Esophagus squamous epithelium (tissue), 5 donors: ENCODE measurements around the gene C1orf50. TPM values are rescaled to one million over a fixed set of nuclear protein-coding genes. Genes with fewer than 3 reads are reported as not detected.
A peak's percentile ranks its signal among the peaks of the same experiment; 100 is the strongest.

ENCODE experiments used
- DNase-seq: peaks from one replicate; lab custom pipeline; 2025; lab: John Stamatoyannopoulos, UW
- H3K27ac ChIP-seq, 4 donors: fragments of 200-600 bp; sonication (generic); one replicate each; pipeline ENCODE4 v1.5.1; 2016 to 2019; ENCODE audit warnings: mild to moderate bottlenecking in 1 of 4
- H3K27me3 ChIP-seq, 4 donors: fragments of 200-600 bp; sonication (generic); 1 replicate in 3 of 4; 2 replicates in 1 of 4; pipeline versions ENCODE4 v1.5.1 to v1.6.0; 2017 to 2021; ENCODE audit warnings: antibody characterized with exemption in 1 of 4
- H3K36me3 ChIP-seq, 3 donors: fragments of 200-600 bp; sonication (generic); one replicate each; pipeline ENCODE4 v1.5.1; 2016 to 2019
- H3K4me1 ChIP-seq, 3 donors: fragments of 200-600 bp; sonication (generic); one replicate each; pipeline ENCODE4 v1.5.1; 2017 to 2019
- H3K4me3 ChIP-seq, 4 donors: fragments of 200-600 bp; sonication (generic); 1 replicate in 3 of 4; 2 replicates in 1 of 4; pipeline ENCODE4 v1.5.1; 2016 to 2019; ENCODE audit warnings: mild to moderate bottlenecking in 2 of 4, moderate library complexity in 1 of 4
- H3K9me3 ChIP-seq, 3 donors: fragments of 200-600 bp; sonication (generic); one replicate each; pipeline ENCODE4 v1.5.1; 2016 to 2019
- POLR2A ChIP-seq, 4 donors: fragments of 450-650 bp; IDR thresholded peaks; one replicate each; pipeline ENCODE4 v1.6.1; 2017; ENCODE audit warnings: antibody characterized with exemption in 4 of 4, mild to moderate bottlenecking in 4 of 4, moderate library complexity in 3 of 4
- WGBS, 2 donors: methylation state at CpG; one replicate each; pipeline ENCODE4 v1.1.5; 2018; 5-methylcytosine and 5-hydroxymethylcytosine counted together
- intact Hi-C: fragments of 100-400 bp; cut with DNase I; formaldehyde crosslinking; loops from one replicate; pipeline ENCODE4 v1.15.0; 2022
- total RNA-seq, 4 donors: library from RNA; depleted of rRNA; stranded (reverse); fragments of >200 nt; gene quantifications; one replicate each; pipeline ENCODE4 v1.1.0, GENCODE V29; 2016
- TF ChIP-seq, protein P1 (sequence below), 6 experiments: fragments of 450-650 bp in 4 of 6; fragments of 200-600 bp in 2 of 6; sonication (generic) in 2 of 6; IDR thresholded peaks; one replicate each; pipeline ENCODE4 v1.5.1; 2016 to 2019; ENCODE audit warnings: antibody characterized with exemption in 6 of 6, mild to moderate bottlenecking in 4 of 6, moderate library complexity in 4 of 6
- donor health status: DM: yes; HTN: yes; CAD: no.

Gene C1orf50
- total RNA-seq, 4 donors from 2014 or later: 1.5 to 15.4 (median 3.8) TPM

DNA sequence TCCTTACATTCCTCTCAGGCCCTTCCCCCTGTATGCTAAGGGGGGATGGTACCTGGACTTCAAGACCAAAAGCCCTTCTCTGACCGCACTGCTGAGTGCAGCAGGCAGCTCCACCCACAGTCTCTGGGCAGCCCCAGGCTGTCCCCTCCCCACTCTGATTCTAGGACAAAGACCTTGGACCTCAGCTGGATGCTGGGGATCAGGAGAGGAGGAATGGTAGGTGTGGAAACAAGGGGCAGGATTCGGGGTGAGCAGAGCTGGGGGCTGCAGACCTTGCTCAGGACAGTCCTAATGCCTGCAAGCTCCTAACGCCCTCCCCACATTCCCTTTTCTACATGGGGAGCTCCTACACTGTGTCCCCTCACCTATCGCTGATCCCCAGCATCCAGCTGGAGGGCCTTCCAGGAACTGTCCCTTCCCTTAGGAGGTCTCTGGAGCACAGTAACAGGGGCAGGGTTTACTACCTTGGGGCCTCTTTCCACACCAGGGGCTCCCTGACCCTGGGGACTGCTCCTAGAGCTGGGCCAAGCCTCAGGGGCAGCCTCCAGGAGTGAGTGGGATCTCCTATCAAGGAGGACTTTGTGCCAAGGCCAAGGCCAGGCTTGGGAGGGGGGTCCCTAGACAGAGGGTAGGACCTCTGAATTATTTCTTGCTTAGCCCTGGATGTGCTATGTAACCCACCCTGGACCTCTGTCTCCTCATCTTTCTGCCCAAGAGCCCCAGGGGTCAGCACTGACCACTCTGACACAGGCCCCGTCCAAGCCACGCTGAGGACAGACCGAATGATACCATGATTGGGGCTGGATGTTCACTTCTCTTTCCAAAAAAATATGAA lies 32.6 kb upstream of the C1orf50 start:
- H3K4me1 ChIP-seq: peaks cover 8 to 27% (median 22%) of the 10 kb centered on the region in 3 donors
- intact Hi-C loops: no loop called here
- no peaks in the 10 kb centered on the region for H3K27me3 ChIP-seq
- no peak for TF ChIP-seq POLR2A (IDR thresholded peaks at IDR 0.05)
- TF ChIP-seq, protein P1, sequence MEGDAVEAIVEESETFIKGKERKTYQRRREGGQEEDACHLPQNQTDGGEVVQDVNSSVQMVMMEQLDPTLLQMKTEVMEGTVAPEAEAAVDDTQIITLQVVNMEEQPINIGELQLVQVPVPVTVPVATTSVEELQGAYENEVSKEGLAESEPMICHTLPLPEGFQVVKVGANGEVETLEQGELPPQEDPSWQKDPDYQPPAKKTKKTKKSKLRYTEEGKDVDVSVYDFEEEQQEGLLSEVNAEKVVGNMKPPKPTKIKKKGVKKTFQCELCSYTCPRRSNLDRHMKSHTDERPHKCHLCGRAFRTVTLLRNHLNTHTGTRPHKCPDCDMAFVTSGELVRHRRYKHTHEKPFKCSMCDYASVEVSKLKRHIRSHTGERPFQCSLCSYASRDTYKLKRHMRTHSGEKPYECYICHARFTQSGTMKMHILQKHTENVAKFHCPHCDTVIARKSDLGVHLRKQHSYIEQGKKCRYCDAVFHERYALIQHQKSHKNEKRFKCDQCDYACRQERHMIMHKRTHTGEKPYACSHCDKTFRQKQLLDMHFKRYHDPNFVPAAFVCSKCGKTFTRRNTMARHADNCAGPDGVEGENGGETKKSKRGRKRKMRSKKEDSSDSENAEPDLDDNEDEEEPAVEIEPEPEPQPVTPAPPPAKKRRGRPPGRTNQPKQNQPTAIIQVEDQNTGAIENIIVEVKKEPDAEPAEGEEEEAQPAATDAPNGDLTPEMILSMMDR (IDR thresholded peaks at IDR 0.05): no peak
- H3K4me3 ChIP-seq: no peak overlapping the region
- H3K9me3 ChIP-seq: no peaks in the 10 kb centered on the region
- H3K36me3 ChIP-seq: no peaks in the 10 kb centered on the region
- DNase-seq: no peak
- 83 to 86% methylated on average over 6 to 7 of the region's 7 CpGs for WGBS, 2 donors
- no peak overlapping the region for H3K27ac ChIP-seq

DNA sequence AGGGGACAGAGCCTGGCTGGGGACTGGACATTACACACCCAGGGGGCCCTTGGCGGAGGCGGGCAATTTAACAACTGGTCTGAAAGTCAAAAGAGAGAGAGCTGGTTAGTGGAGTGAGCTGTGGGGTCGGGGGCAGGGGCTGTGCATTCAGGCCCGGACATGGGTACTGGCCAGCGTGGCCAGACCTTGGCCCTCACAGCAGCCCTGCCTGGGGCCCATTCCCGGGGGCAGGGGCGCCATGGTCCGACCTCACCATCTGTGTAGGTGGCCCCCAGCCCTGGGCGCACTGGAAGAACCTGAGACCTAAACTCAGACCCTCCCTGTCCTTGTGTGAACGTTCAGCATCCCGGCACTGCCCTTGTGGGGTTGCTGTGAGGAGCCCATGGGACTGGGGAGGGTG lies 32.0 kb upstream of the C1orf50 start:
- DNase-seq: no peak
- intact Hi-C loops: no loop called here
- Histone ChIP-seq H3K9me3 (no peaks in the 10 kb centered on the region), H3K36me3 (no peaks in the 10 kb centered on the region), H3K27ac (no peak overlapping the region), H3K27me3 (no peaks in the 10 kb centered on the region), H3K4me3 (no peak overlapping the region), H3K4me1 (peaks cover 8 to 31% (median 25%) of the 10 kb centered on the region in 3 donors)
- TF ChIP-seq POLR2A (IDR thresholded peaks at IDR 0.05): no peak
- TF ChIP-seq, protein P1 (IDR thresholded peaks at IDR 0.05): no peak
- WGBS, 2 donors: 77 to 81% methylated on average over 5 to 8 of the region's 11 CpGs

DNA sequence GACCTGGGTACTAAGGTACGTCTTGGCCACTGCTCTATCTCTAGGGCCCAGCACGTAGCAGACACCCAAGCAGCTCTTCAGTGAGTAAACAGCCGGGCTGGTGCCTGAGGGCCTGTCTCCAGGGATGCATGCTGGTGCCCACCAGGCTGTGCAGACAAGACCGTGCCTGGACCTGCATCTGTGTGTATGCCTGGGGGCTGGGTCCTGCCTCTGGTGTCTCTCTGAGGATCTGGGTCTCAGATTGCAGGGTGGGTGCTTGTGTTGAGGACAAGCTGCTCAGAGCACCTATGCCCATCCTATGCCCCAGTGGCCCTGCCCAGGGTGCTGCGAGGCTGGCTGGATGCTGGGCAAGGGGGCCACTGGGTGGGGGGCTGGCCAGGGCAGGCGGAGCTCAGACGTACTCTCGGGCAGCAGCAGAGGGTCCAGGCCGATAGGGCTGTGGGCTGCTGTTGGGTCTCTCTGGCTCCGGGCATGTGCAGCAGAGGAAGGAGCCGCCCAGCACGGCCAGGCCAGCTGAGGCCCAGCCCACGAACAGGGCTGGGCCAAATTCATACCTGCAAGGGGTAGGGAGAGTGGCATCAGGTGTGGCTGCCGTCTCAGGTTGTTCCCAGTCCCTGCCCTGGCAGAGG lies 31.5 kb upstream of the C1orf50 start:
- Histone ChIP-seq H3K36me3 (no peaks in the 10 kb centered on the region), H3K9me3 (no peaks in the 10 kb centered on the region), H3K27me3 (no peaks in the 10 kb centered on the region), H3K4me3 (no peak overlapping the region), H3K4me1 (peaks cover 8 to 37% (median 28%) of the 10 kb centered on the region in 3 donors), H3K27ac (no peak overlapping the region)
- 63 to 86% methylated on average over 2 of the region's 14 CpGs for WGBS, 2 donors
- TF ChIP-seq POLR2A (IDR thresholded peaks at IDR 0.05): no peak
- TF ChIP-seq, protein P1 (IDR thresholded peaks at IDR 0.05): no peak
- no peak for DNase-seq
- intact Hi-C loops: no loop called here

DNA sequence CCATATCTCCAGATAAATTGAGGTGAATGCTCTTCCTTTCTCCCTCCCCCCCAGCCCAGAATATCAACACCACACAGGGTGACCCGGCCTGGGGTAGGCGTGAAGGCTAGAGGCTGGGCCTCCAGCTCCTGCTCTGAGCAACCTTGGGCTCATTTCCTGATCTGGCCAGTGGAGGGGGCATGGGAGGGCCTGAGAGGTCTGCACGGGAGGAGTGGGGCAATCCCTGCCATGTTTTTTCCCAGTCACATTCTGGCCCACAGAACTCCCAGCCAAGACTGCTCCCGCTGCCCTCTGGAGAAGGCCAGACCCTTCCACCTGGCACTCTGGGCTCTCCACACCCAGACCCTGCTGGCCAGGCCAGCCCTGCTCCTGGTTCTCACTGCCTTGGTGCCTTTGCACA lies 30.9 kb upstream of the C1orf50 start:
- 62% methylated on average over 4 of the region's 4 CpGs; no CpG with 5 or more reads in 1 of the 2 donors for WGBS, 2 donors

More for the DNA sequence above, 30.9 kb upstream of the C1orf50 start:
- no peak overlapping the region for H3K4me3 ChIP-seq
- no peaks in the 10 kb centered on the region for H3K9me3 ChIP-seq
- H3K36me3 ChIP-seq: no peaks in the 10 kb centered on the region
- H3K4me1 ChIP-seq: peaks cover 8 to 42% (median 28%) of the 10 kb centered on the region in 3 donors
- DNase-seq: no peak
- TF ChIP-seq, protein P1 (IDR thresholded peaks at IDR 0.05): peak in 2 of 6 experiments; percentile 3 to 38
- TF ChIP-seq POLR2A (IDR thresholded peaks at IDR 0.05): no peak
- intact Hi-C loops: no loop called here
- H3K27ac ChIP-seq: no peak overlapping the region
- no peaks in the 10 kb centered on the region for H3K27me3 ChIP-seq
